Neuronal stem cell (in vitro differentiated cells): Measurements from ENCODE around the gene EVI5.
"Not testable (repeated sequence)": the region's sequence is repeated elsewhere in the genome, so short reads cannot be mapped to it uniquely, and the experiment has no call there.

Source experiments
- DNase-seq: peaks from one replicate; pipeline ENCODE4 v3.0.0-alpha.2; 2013; ENCODE audit warnings: low spot score
- H2AFZ ChIP-seq: one replicate; pipeline ENCODE4 v1.6.1; 2013; ENCODE audit warnings: mild to moderate bottlenecking, low read length, inconsistent platforms
- H2AK5ac ChIP-seq: 2 replicates; pipeline ENCODE4 v1.6.1; 2013; ENCODE audit warnings: low read depth, mild to moderate bottlenecking, inconsistent platforms, low read length, moderate library complexity, mixed read lengths
- H2BK120ac ChIP-seq: 2 replicates; pipeline ENCODE4 v1.6.1; 2013; ENCODE audit warnings: low read depth, mild to moderate bottlenecking, inconsistent platforms, low read length, moderate library complexity, mixed read lengths
- H2BK12ac ChIP-seq: one replicate; pipeline ENCODE4 v1.6.1; 2013; ENCODE audit warnings: low read length, inconsistent platforms
- H2BK15ac ChIP-seq: 2 replicates; pipeline ENCODE4 v1.6.1; 2013; ENCODE audit warnings: mild to moderate bottlenecking, low read length, inconsistent platforms, mixed read lengths
- H2BK5ac ChIP-seq: one replicate; pipeline ENCODE4 v1.6.1; 2013; ENCODE audit warnings: inconsistent platforms, mild to moderate bottlenecking, low read length, moderate library complexity
- H3K14ac ChIP-seq: one replicate; pipeline ENCODE4 v1.6.1; 2013; ENCODE audit warnings: low read length, inconsistent platforms
- H3K18ac ChIP-seq: 2 replicates; pipeline ENCODE4 v1.6.1; 2013; ENCODE audit warnings: low read length, inconsistent platforms
- H3K23ac ChIP-seq: 2 replicates; pipeline ENCODE4 v1.6.1; 2013; ENCODE audit warnings: low read depth, mild to moderate bottlenecking, mixed read lengths, low read length, inconsistent platforms; ENCODE audit not compliant: poor library complexity
- H3K27ac ChIP-seq: replicated peaks from 3 replicates; pipeline ENCODE4 v1.5.1; 2013; ENCODE audit warnings: low read length, inconsistent platforms
- H3K27me3 ChIP-seq, 3 experiments: 2 replicates each; pipeline ENCODE4 v1.6.1; 2013; ENCODE audit warnings: low read length in 3 of 3, mild to moderate bottlenecking in 2 of 3, inconsistent platforms in 1 of 3, low read depth in 1 of 3, mixed read lengths in 1 of 3, moderate library complexity in 1 of 3; ENCODE audit not compliant: control insufficient read depth in 3 of 3, insufficient read depth in 3 of 3
- H3K36me3 ChIP-seq, 2 donors: replicated peaks in 1 of 2; 2 replicates each; pipeline ENCODE4 v1.6.1; 2013; ENCODE audit warnings: low read length in 2 of 2; ENCODE audit not compliant: control insufficient read depth in 2 of 2, insufficient read depth in 2 of 2
- H3K4ac ChIP-seq: 2 replicates; pipeline ENCODE4 v1.6.1; 2013; ENCODE audit warnings: inconsistent platforms, mild to moderate bottlenecking, low read length, moderate library complexity
- H3K4me1 ChIP-seq, 2 donors: 1 replicate in 1 of 2; 2 replicates in 1 of 2; pipeline ENCODE4 v1.6.1; 2013; ENCODE audit warnings: low read length in 2 of 2, low read depth in 1 of 2; ENCODE audit not compliant: control insufficient read depth in 2 of 2, insufficient read depth in 1 of 2
- H3K4me2 ChIP-seq: one replicate; pipeline ENCODE4 v1.6.1; 2013; ENCODE audit warnings: mild to moderate bottlenecking, low read length, inconsistent platforms; ENCODE audit not compliant: insufficient read depth, poor library complexity, severe bottlenecking
- H3K4me3 ChIP-seq, 2 donors: 2 replicates each; pipeline ENCODE4 v1.5.1; 2013; ENCODE audit warnings: low read length in 2 of 2, mild to moderate bottlenecking in 2 of 2, inconsistent platforms in 1 of 2, moderate library complexity in 1 of 2
- H3K79me1 ChIP-seq: one replicate; pipeline ENCODE4 v1.6.1; 2013; ENCODE audit warnings: low read depth, mild to moderate bottlenecking, inconsistent platforms, low read length, moderate library complexity
- H3K9ac ChIP-seq: one replicate; pipeline ENCODE4 v1.6.1; 2013; ENCODE audit warnings: mild to moderate bottlenecking, low read depth, low read length, inconsistent platforms; ENCODE audit not compliant: poor library complexity
- H3K9me3 ChIP-seq, 2 donors: replicated peaks in 1 of 2; 2 replicates each; pipeline versions ENCODE3 to v1.6.1; 2013; ENCODE audit warnings: low read length in 2 of 2, mild to moderate bottlenecking in 2 of 2, inconsistent platforms in 1 of 2, low read depth in 1 of 2, mixed read lengths in 1 of 2, moderate library complexity in 1 of 2; ENCODE audit not compliant: control insufficient read depth in 2 of 2, insufficient read depth in 1 of 2
- H4K8ac ChIP-seq: one replicate; pipeline ENCODE4 v1.6.1; 2013; ENCODE audit warnings: low read depth, mild to moderate bottlenecking, inconsistent platforms, low read length, moderate library complexity
- H4K91ac ChIP-seq: one replicate; pipeline ENCODE4 v1.6.1; 2013; ENCODE audit warnings: low read length, low read depth, mild to moderate bottlenecking, inconsistent platforms; ENCODE audit not compliant: poor library complexity
- WGBS, 2 donors: extraction: QIAGEN DNeasy Blood & Tissue Kit; methylation state at CpG; one replicate each; pipeline ENCODE4 v1.1.7; 2013; ENCODE audit warnings: missing lambda C conversion rate in 2 of 2, mixed read lengths in 1 of 2; ENCODE audit not compliant: insufficient read length in 2 of 2, insufficient replicate concordance in 1 of 2; ENCODE audit errors: extremely low coverage in 2 of 2; 5-methylcytosine and 5-hydroxymethylcytosine counted together

EVI5 gene

GRCh38 chr1:92746255-92746654 is 38.7 kb downstream of the EVI5 start:
- not testable (repeated sequence) for H2BK12ac ChIP-seq, H3K9ac ChIP-seq, H3K14ac ChIP-seq, H2BK120ac ChIP-seq, H2AFZ ChIP-seq, H3K4me2 ChIP-seq, DNase-seq, H3K27me3 ChIP-seq, H2BK5ac ChIP-seq, H3K27ac ChIP-seq, H4K91ac ChIP-seq, H3K4me1 ChIP-seq, H3K23ac ChIP-seq, H2BK15ac ChIP-seq, H4K8ac ChIP-seq, H3K36me3 ChIP-seq, H3K9me3 ChIP-seq, H3K4me3 ChIP-seq, H2AK5ac ChIP-seq, H3K79me1 ChIP-seq, H3K4ac ChIP-seq, H3K18ac ChIP-seq
- no CpG with 5 or more reads among the region's 4 CpGs for WGBS, 2 donors

- Histone ChIP-seq H3K9ac (no peak overlapping the region), H3K23ac (no peak overlapping the region), H2BK15ac (no peak overlapping the region), H2BK5ac (no peak overlapping the region), H4K8ac (no peak overlapping the region), H3K27me3 (peaks cover 0 to 3% (median 0%) of the 10 kb centered on the region in 3 experiments), H3K9me3 (no peaks in the 10 kb centered on the region), H3K4me2 (no peak overlapping the region), H2BK120ac (no peak overlapping the region), H4K91ac (no peak overlapping the region), H3K14ac (no peak overlapping the region), H3K4me1 (no peaks in the 10 kb centered on the region), H3K79me1 (no peaks in the 10 kb centered on the region), H3K36me3 (no peaks in the 10 kb centered on the region), H3K27ac (no peak overlapping the region), H2BK12ac (no peak overlapping the region), H2AK5ac (no peak overlapping the region), H3K4ac (no peak overlapping the region), H3K18ac (no peak overlapping the region), H2AFZ (no peak overlapping the region), H3K4me3 (no peak overlapping the region)
- no CpG with 5 or more reads among the region's 8 CpGs for WGBS, 2 donors
- no peak for DNase-seq
These were observed 41.7 kb downstream of the EVI5 start for GRCh38 chr1:92743221-92743620.

GRCh38 chr1:92739669-92740524 is 45.0 kb downstream of the EVI5 start:
- Histone ChIP-seq H2BK120ac (no peak overlapping the region), H3K23ac (no peak overlapping the region), H3K36me3 (peaks cover 0 to 9% of the 10 kb centered on the region in 2 donors), H3K27me3 (no peaks in the 10 kb centered on the region), H2BK5ac (no peak overlapping the region), H4K8ac (no peak overlapping the region), H3K79me1 (no peaks in the 10 kb centered on the region), H3K4ac (no peak overlapping the region), H2AK5ac (no peak overlapping the region), H3K9ac (no peak overlapping the region), H3K18ac (no peak overlapping the region), H3K27ac (no peak overlapping the region), H3K14ac (no peak overlapping the region), H4K91ac (no peak overlapping the region), H3K4me2 (no peak overlapping the region), H2BK12ac (no peak overlapping the region), H3K9me3 (no peaks in the 10 kb centered on the region), H3K4me1 (no peaks in the 10 kb centered on the region), H3K4me3 (no peak overlapping the region), H2AFZ (no peak overlapping the region), H2BK15ac (no peak overlapping the region)
- WGBS, 2 donors, result no CpG with 5 or more reads among the region's 4 CpGs
- DNase-seq, result no peak

GRCh38 chr1:92736395-92736794 is 48.5 kb downstream of the EVI5 start:
- Histone ChIP-seq H4K91ac (no peak overlapping the region), H3K18ac (no peak overlapping the region), H3K14ac (no peak overlapping the region), H4K8ac (no peak overlapping the region), H3K27me3 (no peaks in the 10 kb centered on the region), H3K4me2 (no peak overlapping the region), H2AFZ (no peak overlapping the region), H3K36me3 (peaks cover 0 to 9% of the 10 kb centered on the region in 2 donors), H3K4me3 (no peak overlapping the region), H3K9me3 (peaks cover 0 to 10% of the 10 kb centered on the region in 2 donors), H3K4ac (no peak overlapping the region), H3K9ac (no peak overlapping the region), H2BK12ac (no peak overlapping the region), H3K79me1 (no peaks in the 10 kb centered on the region), H3K23ac (no peak overlapping the region), H3K4me1 (no peaks in the 10 kb centered on the region), H2BK5ac (no peak overlapping the region), H2BK120ac (no peak overlapping the region), H3K27ac (no peak overlapping the region), H2BK15ac (no peak overlapping the region), H2AK5ac (no peak overlapping the region)
- no peak for DNase-seq
- no CpG with 5 or more reads among the region's 4 CpGs for WGBS, 2 donors
